Common myeloid progenitor, CD34-positive (primary cell): ENCODE measurements around the gene MAP3K21.
A peak's percentile ranks its signal among the peaks of the same experiment; 100 is the strongest.

Experiments
- CTCF ChIA-PET: fragments of 350-600 bp; sonication (Branson Sonifier 250); formaldehyde crosslinking; loops from one replicate; lab custom pipeline; 2021; ENCODE audit warnings: antibody characterized with exemption; lab: Charles Lee
- POLR2A ChIA-PET: fragments of 350-600 bp; sonication (Branson Sonifier 250); formaldehyde crosslinking; loops from one replicate; lab custom pipeline; 2021; ENCODE audit warnings: antibody characterized with exemption; lab: Charles Lee
- DNase-seq, 3 donors: peaks; one replicate each; pipeline versions ENCODE4 v3.0.0 to v3.0.0-alpha.2; 2013
- H3K27ac ChIP-seq, 2 experiments: 1 replicate in 1 of 2; 2 replicates in 1 of 2; pipeline ENCODE4 v1.7.0; 2013; ENCODE audit warnings: inconsistent platforms in 2 of 2, low read length in 2 of 2, mild to moderate bottlenecking in 2 of 2, low read depth in 1 of 2, moderate library complexity in 1 of 2; ENCODE audit not compliant: severe bottlenecking in 2 of 2, insufficient read depth in 1 of 2, poor library complexity in 1 of 2
- H3K27me3 ChIP-seq, 5 experiments: replicated peaks in 2 of 5; 1 replicate in 3 of 5; 2 replicates in 2 of 5; pipeline versions ENCODE4 v1.6.1 to v1.7.0; 2013; ENCODE audit warnings: low read length in 4 of 5, mild to moderate bottlenecking in 2 of 5, moderate library complexity in 2 of 5, inconsistent platforms in 1 of 5; ENCODE audit not compliant: insufficient read depth in 5 of 5, control insufficient read depth in 4 of 5
- H3K36me3 ChIP-seq, 4 experiments: 1 replicate in 2 of 4; 2 replicates in 2 of 4; pipeline versions ENCODE4 v1.6.1 to v1.7.0; 2013; ENCODE audit warnings: low read length in 3 of 4, control low read depth in 1 of 4, mild to moderate bottlenecking in 1 of 4; ENCODE audit not compliant: control insufficient read depth in 4 of 4, insufficient read depth in 4 of 4
- H3K4me1 ChIP-seq, 4 experiments: 1 replicate in 3 of 4; 2 replicates in 1 of 4; pipeline versions ENCODE4 v1.6.1 to v1.7.1; 2013; ENCODE audit warnings: low read length in 3 of 4, mild to moderate bottlenecking in 3 of 4, control low read depth in 1 of 4, inconsistent platforms in 1 of 4, moderate library complexity in 1 of 4; ENCODE audit not compliant: control insufficient read depth in 4 of 4, insufficient read depth in 4 of 4; ENCODE audit errors: control extremely low read depth in 1 of 4
- H3K4me3 ChIP-seq, 7 experiments: 1 replicate in 4 of 7; 2 replicates in 3 of 7; pipeline versions ENCODE4 v1.5.1 to v1.7.0; 2013; ENCODE audit warnings: mild to moderate bottlenecking in 7 of 7, low read length in 6 of 7, moderate library complexity in 6 of 7, inconsistent platforms in 2 of 7, low read depth in 2 of 7, control low read depth in 1 of 7; ENCODE audit not compliant: insufficient read depth in 4 of 7, control insufficient read depth in 1 of 7; ENCODE audit errors: extremely low read depth in 1 of 7
- H3K9me3 ChIP-seq, 5 experiments: 1 replicate in 4 of 5; 2 replicates in 1 of 5; pipeline versions ENCODE4 v1.6.1 to v1.7.1; 2013; ENCODE audit warnings: low read length in 4 of 5, mild to moderate bottlenecking in 2 of 5, inconsistent platforms in 1 of 5, low read depth in 1 of 5, moderate library complexity in 1 of 5; ENCODE audit not compliant: control insufficient read depth in 4 of 5, insufficient read depth in 2 of 5; ENCODE audit errors: control extremely low read depth in 1 of 5
- WGBS: methylation state at CpG from one replicate; pipeline ENCODE4 v1.1.5; 2013; ENCODE audit not compliant: insufficient coverage; 5-methylcytosine and 5-hydroxymethylcytosine counted together

MAP3K21 gene

DNA sequence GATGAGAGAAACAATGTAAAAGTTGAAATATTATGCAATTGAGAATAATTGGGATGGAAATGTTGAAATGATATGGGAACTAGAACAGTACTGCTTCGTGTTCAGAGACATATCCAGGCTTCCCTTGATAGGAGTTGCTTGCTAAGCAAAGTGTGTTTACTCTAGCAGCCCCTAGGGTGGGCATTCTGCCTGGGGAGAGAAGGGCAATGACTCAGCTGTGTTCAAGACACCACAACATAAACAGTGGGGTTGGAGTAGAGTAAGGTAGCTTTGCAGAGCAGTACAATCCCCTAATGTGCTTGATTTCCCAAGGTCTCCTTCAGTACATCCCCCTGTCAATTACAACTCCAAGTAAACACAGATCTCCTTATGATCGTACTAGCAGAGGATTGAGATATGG lies 27.2 kb upstream of the MAP3K21 start:
- DNase-seq: peak in 1 of 3 donors; percentile 10
- ChIA-PET CTCF (no interaction called here), POLR2A (no interaction called here)
- peaks cover 0 to 4% (median 4%) of the 10 kb centered on the region in 5 experiments for H3K9me3 ChIP-seq
- 90% methylated on average over 2 of the region's 2 CpGs for WGBS
- H3K27me3 ChIP-seq: no peaks in the 10 kb centered on the region
- H3K27ac ChIP-seq: no peak overlapping the region
- H3K36me3 ChIP-seq: no peaks in the 10 kb centered on the region
- H3K4me3 ChIP-seq: no peak overlapping the region
- peaks cover 0 to 7% (median 3%) of the 10 kb centered on the region in 4 experiments for H3K4me1 ChIP-seq

DNA sequence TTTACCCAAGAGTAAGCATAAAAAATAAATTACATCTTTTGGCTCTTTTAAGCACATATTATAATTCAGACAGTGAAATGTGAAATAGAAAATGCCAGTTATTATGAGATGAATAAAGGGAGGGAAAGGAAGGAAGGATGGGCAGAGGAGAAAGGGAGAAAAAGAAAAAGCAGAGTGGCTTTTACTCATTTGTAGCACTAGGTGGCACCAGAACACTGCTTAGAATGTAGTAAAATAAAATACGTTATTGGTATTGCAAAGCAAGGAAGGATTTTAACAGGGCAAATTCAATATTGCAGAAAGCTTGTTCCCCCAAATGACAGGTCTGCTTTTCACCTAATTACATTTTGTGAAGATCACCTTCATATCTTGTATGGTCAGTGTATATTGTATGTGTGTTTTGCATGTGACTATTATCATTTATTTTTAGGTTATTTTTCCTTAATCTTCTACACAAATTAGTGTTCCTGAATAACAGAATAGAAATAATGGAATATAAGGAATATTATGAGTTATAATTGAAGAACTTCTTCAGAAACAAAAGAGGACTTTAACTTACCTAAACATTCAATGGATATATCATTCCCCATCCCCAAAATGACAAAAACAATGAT lies 22.9 kb upstream of the MAP3K21 start:
- DNase-seq: peak; percentile 41 to 62 (median 58)
- no peaks in the 10 kb centered on the region for H3K4me1 ChIP-seq
- no peaks in the 10 kb centered on the region for H3K27me3 ChIP-seq
- no CpG with 5 or more reads among the region's 1 CpG for WGBS
- no peak overlapping the region for H3K4me3 ChIP-seq
- POLR2A ChIA-PET: no interaction called here
- H3K27ac ChIP-seq: no peak overlapping the region
- CTCF ChIA-PET: interaction anchor here (0.8 to 2.9 kb wide), 9 partner anchors 8 to 1023 kb away, joined by 3 to 14 read pairs (median 3); no protein-coding TSS in a partner anchor
- no peaks in the 10 kb centered on the region for H3K36me3 ChIP-seq
- peaks cover 0 to 4% (median 4%) of the 10 kb centered on the region in 5 experiments for H3K9me3 ChIP-seq

DNA sequence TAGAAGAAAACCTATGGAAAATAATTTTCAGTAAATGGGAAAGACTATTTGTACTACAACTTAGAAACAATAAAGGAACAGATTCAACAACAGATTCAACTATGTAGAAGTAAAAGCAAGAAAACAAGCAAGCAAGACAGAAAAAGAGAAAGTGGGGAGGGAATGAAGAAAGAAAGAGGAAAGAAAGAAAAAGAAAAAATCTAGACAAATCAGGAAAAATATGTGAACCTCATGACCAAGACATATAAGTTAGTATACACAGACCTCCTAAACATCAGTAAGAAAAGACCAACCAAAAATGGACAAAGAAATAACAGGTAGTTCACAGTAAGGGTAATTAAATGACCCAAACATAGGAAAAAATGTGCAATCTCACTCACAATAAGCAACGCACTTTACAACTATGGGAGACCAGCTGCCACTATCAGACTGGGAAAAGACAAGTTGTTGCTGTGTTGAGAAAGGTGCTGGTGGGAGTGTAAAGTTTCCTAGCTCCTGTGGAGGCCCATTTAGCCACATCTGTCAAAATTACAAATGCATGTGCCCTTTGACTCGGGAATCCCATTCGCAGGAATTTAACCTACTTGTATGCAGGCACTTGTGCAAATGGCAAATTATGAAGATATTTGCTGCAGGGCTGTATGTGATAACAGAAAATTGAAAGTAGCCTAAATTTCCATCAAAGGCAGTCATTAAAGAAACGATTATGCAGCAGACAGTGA lies 13.9 kb upstream of the MAP3K21 start:
- no peak for DNase-seq

DNA sequence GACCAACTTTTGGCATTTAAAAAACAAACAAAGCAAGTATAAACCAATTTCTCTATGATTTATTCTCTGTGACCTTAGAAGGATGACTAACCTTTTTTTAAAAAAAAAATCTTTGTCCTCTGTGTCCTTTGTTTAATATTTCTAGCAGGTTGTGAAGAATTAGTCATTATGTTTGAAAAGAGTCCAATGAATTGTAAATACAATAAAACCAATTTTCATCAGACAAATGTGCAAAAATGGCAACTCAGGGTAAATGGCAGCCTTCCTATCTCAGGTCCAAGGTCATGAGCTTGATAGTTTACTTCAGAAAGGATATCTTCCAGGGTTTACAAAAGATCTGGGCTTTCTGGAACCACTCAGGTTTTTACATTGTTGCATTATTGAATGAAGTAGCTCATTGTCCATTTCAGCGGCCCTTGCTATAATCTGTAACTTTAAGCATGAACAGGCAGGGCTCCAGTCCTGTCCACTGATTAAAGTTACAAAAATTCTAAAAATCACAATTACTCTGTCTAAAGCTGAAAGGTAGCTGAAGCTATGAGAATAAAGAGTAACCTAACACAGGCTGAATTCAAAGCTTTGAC lies 11.7 kb upstream of the MAP3K21 start:
- Histone ChIP-seq H3K9me3 (no peaks in the 10 kb centered on the region), H3K4me3 (no peak overlapping the region), H3K36me3 (no peaks in the 10 kb centered on the region), H3K27ac (no peak overlapping the region), H3K27me3 (peaks cover 0 to 7% (median 0%) of the 10 kb centered on the region in 5 experiments), H3K4me1 (no peaks in the 10 kb centered on the region)
- ChIA-PET POLR2A (no interaction called here), CTCF (interaction anchor here (1.9 to 3.1 kb wide), 2 partner anchors 10 to 16 kb away, joined by 7 to 14 read pairs; no protein-coding TSS in a partner anchor)
- WGBS: 83% methylated on average over 1 of the region's 1 CpG
- DNase-seq: no peak

More for the DNA sequence above, 13.9 kb upstream of the MAP3K21 start:
- ChIA-PET CTCF (interaction anchor here (0.6 kb wide), 1 partner anchor 328 kb away, joined by 4 read pairs; no protein-coding TSS in a partner anchor), POLR2A (no interaction called here)
- Histone ChIP-seq H3K4me3 (no peak overlapping the region), H3K27me3 (peaks cover 0 to 7% (median 0%) of the 10 kb centered on the region in 5 experiments), H3K36me3 (no peaks in the 10 kb centered on the region), H3K4me1 (no peaks in the 10 kb centered on the region), H3K9me3 (no peaks in the 10 kb centered on the region), H3K27ac (no peak overlapping the region)
- 100% methylated on average over 2 of the region's 4 CpGs for WGBS

DNA sequence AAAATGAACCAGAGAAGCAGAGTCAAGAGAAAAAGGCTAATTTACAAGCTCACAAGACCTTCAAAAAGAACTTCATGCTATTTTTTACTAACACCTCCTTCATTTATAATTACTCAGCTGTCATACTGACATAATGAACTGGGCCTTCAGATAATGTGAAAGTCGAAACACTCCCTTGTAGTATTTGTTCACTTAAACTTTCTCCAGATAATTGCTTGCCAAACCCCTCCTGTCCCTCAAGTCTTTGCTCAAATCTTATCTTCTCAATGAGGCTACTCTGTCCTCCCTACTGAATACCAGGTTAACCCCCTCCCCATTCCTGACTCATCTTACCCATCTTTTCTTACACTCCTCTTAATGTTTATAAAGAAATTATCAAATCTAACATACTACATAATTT lies 11.1 kb upstream of the MAP3K21 start:
- no peaks in the 10 kb centered on the region for H3K36me3 ChIP-seq
- peaks cover 0 to 7% (median 0%) of the 10 kb centered on the region in 5 experiments for H3K27me3 ChIP-seq
- no peak for DNase-seq
- WGBS: 100% methylated on average over 1 of the region's 1 CpG
- H3K4me1 ChIP-seq: no peaks in the 10 kb centered on the region
- ChIA-PET POLR2A (no interaction called here), CTCF (interaction anchor here (1.9 to 3.1 kb wide), 2 partner anchors 11 to 16 kb away, joined by 7 to 14 read pairs; no protein-coding TSS in a partner anchor)
- H3K27ac ChIP-seq: no peak overlapping the region
- H3K9me3 ChIP-seq: no peaks in the 10 kb centered on the region
- no peak overlapping the region for H3K4me3 ChIP-seq

DNA sequence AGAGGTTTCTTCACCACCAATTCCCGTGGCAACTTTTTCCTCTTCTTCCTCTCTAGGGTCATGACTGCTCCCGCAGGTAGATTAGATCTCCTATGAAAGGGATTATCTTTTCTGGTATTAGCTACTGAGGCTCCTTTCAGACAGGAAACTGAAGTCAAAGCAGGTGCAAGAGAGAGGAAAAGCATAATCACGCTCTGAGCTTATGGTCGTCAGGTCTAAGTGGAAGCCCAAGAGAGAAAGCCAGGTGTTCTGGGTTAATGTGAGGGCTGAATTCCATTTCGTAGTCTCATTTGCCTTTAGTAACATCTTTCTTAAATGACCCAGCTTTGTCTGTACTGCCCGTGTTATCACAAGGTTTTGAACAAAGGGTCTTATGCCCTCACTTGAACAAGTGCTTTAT lies 8.3 kb upstream of the MAP3K21 start:
- Histone ChIP-seq H3K9me3 (no peaks in the 10 kb centered on the region), H3K27ac (no peak overlapping the region), H3K4me3 (no peak overlapping the region), H3K36me3 (no peaks in the 10 kb centered on the region), H3K4me1 (no peaks in the 10 kb centered on the region), H3K27me3 (peaks cover 0 to 7% (median 0%) of the 10 kb centered on the region in 5 experiments)
- WGBS: 63% methylated on average over 4 of the region's 6 CpGs
- POLR2A ChIA-PET: no interaction called here
- no peak for DNase-seq
- CTCF ChIA-PET: interaction anchor here (1.3 kb wide), 1 partner anchor 13 kb away, joined by 3 read pairs; no protein-coding TSS in a partner anchor
